NCI-H446 treated with DMSO at 0.1 percent for 48 hours (cell line): Measurements from ENCODE around the gene EGLN3.
"Not testable (repeated sequence)": the region's sequence is repeated elsewhere in the genome, so short reads cannot be mapped to it uniquely, and the experiment has no call there.

Experiments used
- DNase-seq: peaks from one replicate; lab custom pipeline; 2025; lab: John Stamatoyannopoulos, UW

Gene EGLN3

DNA sequence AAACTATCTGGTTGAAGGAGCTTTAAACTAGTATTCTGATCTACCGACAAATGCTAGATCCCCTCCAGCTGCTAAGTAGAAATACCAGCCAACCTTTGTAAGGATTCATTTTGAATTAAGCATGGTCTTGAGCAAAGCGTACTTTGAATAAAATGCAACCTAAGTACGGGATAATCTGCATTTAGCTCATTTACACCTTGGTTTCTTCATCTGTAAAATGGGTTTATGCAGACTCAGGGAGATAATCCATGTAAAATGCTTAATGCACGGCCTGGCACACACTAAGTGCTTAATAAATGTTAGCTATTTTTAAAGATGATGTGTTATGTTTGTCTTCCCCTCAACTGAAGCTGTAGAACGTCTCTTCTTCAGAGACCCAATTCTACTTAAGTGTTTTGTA is 15.9 kb downstream of the EGLN3 start:
- no peak for DNase-seq

DNA sequence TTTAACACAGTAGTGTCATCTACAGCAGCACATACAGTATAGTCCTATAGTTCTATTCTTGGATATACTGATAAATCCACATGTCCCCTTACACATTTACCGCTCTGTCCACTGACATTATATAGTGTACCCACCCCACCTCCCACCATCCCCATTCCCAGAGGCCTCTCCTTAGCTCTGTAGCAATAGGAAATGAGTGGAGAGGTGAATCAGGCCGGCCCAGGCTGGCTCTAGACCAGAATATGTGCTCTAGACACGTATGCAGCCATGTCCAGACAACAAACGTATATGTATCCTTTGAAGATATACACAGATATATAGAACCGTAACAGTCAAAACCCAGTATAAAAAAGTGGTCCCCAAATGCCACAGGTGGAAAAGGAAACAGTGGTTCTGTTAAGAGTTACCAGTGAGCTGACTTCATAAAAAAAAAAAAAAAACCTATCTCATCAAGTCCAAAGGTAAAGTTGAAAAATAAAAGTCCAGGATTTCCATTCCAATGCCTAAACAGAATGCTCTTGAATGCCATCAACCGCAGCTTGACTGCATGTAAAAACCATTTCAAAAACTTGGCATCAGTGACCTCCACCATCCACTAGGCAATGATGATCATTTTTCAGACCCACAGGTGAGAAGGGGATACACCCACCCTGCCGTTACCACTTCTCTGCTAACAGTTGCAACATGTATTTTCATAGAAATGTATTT is 16.7 kb downstream of the EGLN3 start:
- DNase-seq: no peak

GRCh38 chr14:33933386-33933933 is 17.4 kb downstream of the EGLN3 start:
- peak; percentile 81 for DNase-seq

DNA sequence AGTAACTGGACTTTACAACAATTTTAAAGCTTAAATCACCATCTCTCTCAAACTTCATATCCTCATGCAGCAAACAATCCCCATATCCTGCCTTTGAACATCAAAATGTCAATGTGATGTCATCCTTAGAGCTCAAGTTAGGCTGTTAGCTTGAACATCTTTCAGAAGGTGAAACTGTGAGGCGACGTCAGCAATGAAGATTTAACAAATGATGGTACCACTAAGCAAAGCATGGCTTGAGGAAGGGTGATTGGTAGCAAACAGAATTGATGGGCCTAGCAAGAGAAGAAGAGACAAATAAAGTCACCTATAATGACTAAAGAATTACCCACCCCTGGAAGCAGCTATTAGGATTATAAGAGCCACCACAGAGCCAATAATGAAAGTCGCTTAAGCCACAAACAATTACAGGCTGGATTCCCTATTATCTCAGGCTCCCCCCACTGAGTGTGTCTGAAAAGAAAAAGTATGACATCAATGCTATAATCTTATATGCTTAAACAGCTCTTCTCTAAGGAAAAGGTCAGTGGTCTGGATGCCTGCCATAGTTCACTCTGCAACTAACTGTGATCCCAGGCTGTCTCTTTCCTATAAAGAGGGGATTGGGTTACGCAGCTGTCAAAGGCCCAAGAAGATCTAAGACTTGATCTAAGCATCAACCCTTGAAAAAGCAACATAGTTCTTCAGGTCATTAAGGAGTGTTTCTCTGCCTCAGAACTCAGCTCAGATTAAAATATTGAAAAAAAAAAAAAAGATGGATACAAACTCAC is 18.1 kb downstream of the EGLN3 start:
- DNase-seq: peak; percentile 82

- no peak for DNase-seq
These were observed 18.8 kb downstream of the EGLN3 start for GRCh38 chr14:33932033-33932432.

- no peak for DNase-seq
These were observed 19.4 kb downstream of the EGLN3 start for GRCh38 chr14:33931461-33931860.

DNA sequence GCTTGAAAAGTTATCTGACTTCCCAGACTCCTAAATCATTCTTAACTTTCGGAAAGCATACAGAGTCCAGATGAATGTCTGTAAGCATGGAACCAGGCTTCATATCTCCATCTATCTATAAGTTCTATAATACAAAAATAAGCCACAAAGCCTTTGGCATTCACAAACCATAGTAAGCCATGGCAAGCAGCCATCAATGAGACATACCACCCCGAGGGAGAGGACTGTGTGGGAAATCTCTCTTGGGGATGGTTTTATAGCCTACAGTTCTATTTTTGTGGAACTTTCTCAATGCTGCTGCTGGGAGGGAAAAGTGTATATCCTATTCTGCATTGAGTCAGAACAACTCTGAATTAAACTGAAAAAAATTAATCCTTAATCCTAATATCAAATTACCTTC is 20.4 kb downstream of the EGLN3 start:
- no peak for DNase-seq

DNA sequence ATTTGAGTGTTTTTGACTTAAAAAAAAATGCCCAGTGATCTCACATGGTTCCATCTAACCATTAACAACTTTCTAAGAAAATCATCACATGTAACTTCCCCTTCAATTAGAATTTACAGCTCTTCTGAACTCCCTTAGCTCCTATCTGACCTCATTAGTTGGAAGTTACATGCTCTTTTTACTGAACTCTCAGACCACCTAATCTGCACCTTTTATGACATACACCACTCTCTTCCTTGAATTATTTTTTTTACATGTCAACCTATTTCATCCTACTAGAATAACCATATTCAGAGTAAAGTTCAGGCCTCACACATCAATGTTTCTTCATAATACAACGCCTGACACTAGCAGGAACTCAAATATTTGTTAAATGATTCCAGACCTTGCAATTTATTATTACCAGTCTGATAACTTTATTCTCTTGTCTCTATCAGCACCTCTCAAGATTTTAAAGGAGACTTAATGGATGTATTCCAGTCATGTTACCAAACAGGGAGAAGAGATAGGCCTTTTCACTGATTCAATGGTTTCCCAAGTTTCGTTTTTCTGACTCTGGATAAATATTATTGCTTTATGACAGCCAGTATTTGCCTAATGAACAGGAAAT is 21.0 kb downstream of the EGLN3 start:
- DNase-seq: no peak

- DNase-seq: no peak
These were observed 22.0 kb downstream of the EGLN3 start for GRCh38 chr14:33928895-33929294.

DNA sequence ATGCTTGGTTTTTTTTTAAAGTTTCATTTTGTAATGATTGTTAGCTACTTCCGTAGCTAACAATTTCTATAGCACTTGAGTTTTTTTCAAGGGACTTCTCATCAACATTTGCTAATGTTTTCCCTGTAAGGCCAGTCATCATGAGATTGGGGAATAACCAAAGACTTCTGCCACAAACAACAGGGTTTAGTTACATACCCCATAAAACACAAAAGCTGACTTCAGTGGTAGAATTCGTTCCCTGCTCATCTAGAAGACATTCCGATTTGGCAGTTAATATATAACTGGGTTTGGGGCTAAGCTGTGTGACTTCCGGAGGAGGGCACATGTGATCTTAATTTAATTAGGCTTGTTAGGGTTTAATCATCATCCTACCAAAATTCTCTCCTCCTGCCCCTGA is 22.9 kb downstream of the EGLN3 start:
- no peak for DNase-seq

DNA sequence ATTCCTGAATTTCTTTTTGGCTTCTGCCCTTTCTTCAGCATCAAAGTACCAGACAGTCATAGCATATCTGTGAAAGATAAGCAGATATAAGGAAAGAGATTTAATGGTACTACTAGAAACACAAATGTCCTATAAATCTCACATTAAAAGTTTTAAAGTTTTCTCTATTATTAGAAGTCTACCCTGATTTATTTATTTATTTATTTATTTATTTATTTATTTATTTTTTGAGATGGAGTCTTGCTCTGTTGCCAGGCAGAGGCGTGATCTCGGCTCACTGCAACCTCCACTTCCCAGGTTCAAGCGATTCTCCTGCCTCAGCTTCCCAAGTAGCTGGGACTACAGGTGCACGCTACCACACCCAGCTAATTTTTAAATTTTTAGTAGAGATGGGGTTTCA is 23.9 kb downstream of the EGLN3 start:
- not testable (repeated sequence) for DNase-seq

GRCh38 chr14:33925946-33926345 is 24.9 kb downstream of the EGLN3 start:
- DNase-seq: no peak

DNA sequence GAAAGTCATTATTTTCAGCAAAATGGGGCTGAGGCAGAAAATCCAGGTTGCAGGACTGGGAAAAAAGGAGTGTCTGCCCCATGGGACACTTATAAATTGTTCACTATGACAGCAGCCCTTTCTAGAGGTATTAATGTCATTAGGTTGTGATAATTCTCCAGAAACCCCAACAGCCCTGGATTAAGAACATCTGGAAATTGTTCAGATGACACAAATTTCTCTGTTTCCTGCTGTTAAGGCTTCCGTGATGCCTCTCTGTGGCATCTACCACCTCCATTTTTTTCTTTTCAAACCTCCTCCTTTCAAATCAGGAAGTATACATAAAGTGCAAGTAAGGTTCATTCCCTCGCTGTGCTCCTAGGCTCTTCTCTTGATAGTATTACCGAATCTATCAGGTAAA is 25.6 kb downstream of the EGLN3 start:
- no peak for DNase-seq

GRCh38 chr14:33924566-33925100 is 26.2 kb downstream of the EGLN3 start:
- DNase-seq: no peak

GRCh38 chr14:33922125-33922524 is 28.7 kb downstream of the EGLN3 start:
- DNase-seq: no peak

DNA sequence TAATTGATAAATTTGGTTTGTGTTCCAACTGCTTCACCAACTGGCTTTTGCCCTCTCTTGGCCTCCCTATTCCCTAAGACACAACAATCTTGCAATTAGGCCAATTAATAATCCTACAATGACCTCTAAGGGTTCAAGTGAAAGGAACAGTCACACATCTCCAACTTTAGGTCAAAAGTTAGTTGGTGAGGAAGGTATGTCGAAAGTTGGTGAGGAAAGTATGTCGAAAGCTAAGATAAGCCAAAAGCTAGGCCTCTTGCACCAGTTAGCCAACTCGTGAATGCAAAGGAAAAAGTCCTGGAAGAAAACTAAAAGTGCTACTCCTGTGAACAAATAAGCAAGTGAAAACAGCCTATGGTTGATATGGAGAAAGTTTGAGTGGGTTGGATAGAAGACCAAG is 32.6 kb downstream of the EGLN3 start:
- DNase-seq: no peak

GRCh38 chr14:33917661-33918060 is 33.2 kb downstream of the EGLN3 start:
- no peak for DNase-seq

DNA sequence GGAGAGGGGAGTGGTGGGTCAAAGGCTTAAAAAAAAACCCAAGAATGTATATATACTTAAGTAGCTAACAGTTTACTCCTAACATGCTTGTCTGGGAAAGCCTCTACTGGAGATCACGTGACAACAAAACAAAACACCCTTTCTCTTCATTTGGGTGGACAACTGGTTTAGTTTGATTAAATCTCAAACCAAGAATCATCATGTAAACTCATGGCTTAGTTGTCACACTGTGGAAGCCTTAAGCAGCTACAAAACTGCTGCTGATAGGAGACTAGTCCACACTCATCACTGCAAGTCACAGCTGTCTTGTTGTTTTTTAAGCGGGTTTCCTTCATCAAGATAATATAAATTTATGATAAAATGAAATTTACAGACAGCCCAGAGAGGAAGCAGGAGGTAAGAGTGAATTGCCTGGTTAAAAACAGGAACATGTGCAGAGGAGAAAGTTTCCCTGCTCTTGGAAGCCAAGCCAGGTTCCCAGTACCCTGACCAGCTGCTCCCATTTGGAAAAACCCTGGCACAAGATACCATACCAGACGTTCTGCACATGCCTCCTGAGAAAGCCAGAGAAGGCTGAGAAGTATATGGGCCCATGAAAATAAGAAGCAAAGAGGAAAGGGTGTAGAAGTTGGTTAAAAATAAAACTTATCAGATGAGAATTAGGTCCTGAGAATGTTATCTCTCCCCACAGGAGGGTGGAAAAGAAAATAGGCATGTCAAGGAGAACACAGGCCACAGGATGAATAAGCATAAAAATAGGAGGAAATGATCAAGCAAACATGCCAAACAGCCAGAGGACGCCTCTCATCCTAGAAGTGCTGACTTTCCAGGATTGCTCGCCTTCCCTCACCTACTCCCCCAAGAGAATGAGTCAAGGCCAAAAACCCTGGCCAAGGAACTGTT is 34.0 kb downstream of the EGLN3 start:
- DNase-seq: peak; percentile 88

GRCh38 chr14:33915682-33916081 is 35.2 kb downstream of the EGLN3 start:
- DNase-seq: no peak

- no peak for DNase-seq
These were observed 36.0 kb downstream of the EGLN3 start for GRCh38 chr14:33914676-33915516.

- no peak for DNase-seq
These were observed 39.8 kb downstream of the EGLN3 start for GRCh38 chr14:33911046-33911445.
